K562 (cell line): Measurements from ENCODE around the gene SAPCD1. TPM values are rescaled to one million over a fixed set of nuclear protein-coding genes. Genes with fewer than 3 reads are reported as not detected.

Source experiments
- ATF1 ChIP-seq, 2 experiments: fragments of 450-650 bp in 1 of 2; IDR thresholded peaks; 2 replicates each; pipeline ENCODE4 v1.6.1; 2016; ENCODE audit warnings: missing compliant biosample characterization in 1 of 2, missing genetic modification characterization in 1 of 2
- CTCF ChIP-seq, 3 experiments: IDR thresholded peaks in 2 of 3; conservative IDR thresholded peaks in 1 of 3; 2 replicates each; pipeline ENCODE4 v1.5.1; 2011 to 2012; ENCODE audit warnings: low read length in 3 of 3, mild to moderate bottlenecking in 3 of 3, control low read depth in 2 of 3, improper control_type of control experiment in 1 of 3, inconsistent platforms in 1 of 3, low read depth in 1 of 3, mixed read lengths in 1 of 3, moderate library complexity in 1 of 3; ENCODE audit not compliant: insufficient read depth in 2 of 3
- DIDO1 ChIP-seq: fragments of 450-650 bp; IDR thresholded peaks from 2 replicates; pipeline ENCODE4 v1.6.1; 2016; ENCODE audit warnings: low read depth, missing biosample characterization, missing genetic modification characterization
- FOXJ2 ChIP-seq: fragments of 200-800 bp; sonication (Bioruptor generic); IDR thresholded peaks from 2 replicates; pipeline ENCODE4 v1.6.1; 2016; ENCODE audit warnings: missing genetic modification characterization, missing compliant biosample characterization
- GABPA ChIP-seq: fragments of 200-800 bp; sonication (Bioruptor generic); conservative IDR thresholded peaks from 2 replicates; pipeline ENCODE4 v1.6.1; 2016; ENCODE audit warnings: low read depth, missing genetic modification characterization, missing compliant biosample characterization
- IRF2 ChIP-seq: sonication (generic); formaldehyde crosslinking; IDR thresholded peaks from 2 replicates; pipeline ENCODE4 v1.8.1; 2022; ENCODE audit warnings: mild to moderate bottlenecking, missing genetic modification reagents
- KAT2B ChIP-seq: IDR thresholded peaks from one replicate; pipeline ENCODE4 v1.6.1; 2012; ENCODE audit warnings: low read depth, mild to moderate bottlenecking, control low read depth, inconsistent platforms, low read length, moderate library complexity
- NEUROD1 ChIP-seq: fragments of 150-350 bp; IDR thresholded peaks from 2 replicates; pipeline ENCODE4 v1.6.1; 2014; ENCODE audit warnings: borderline replicate concordance, low read length, low read depth; ENCODE audit not compliant: partially characterized antibody
- NFRKB ChIP-seq: fragments of 450-650 bp; IDR thresholded peaks from 2 replicates; pipeline ENCODE4 v1.6.1; 2016; ENCODE audit warnings: low read depth
- NFXL1 ChIP-seq: fragments of 450-650 bp; formaldehyde crosslinking; IDR thresholded peaks from 2 replicates; pipeline ENCODE4 v1.4.0; 2021; ENCODE audit warnings: mild to moderate bottlenecking
- POLR2AphosphoS5 ChIP-seq: IDR thresholded peaks from 2 replicates; pipeline ENCODE4 v1.6.1; 2011; ENCODE audit warnings: mild to moderate bottlenecking, low read depth, low read length, moderate library complexity; ENCODE audit not compliant: control insufficient read depth, insufficient read depth
- TEAD1 ChIP-seq, 2 experiments: fragments of 450-650 bp in 1 of 2; sonication (generic) in 1 of 2; formaldehyde crosslinking; IDR thresholded peaks; 2 replicates each; pipeline versions ENCODE4 v1.4.0 to v1.8.0; 2020 to 2022; ENCODE audit warnings: mild to moderate bottlenecking in 2 of 2, missing genetic modification reagents in 1 of 2
- ZBTB9 ChIP-seq: fragments of 450-650 bp; formaldehyde crosslinking; IDR thresholded peaks from 2 replicates; pipeline ENCODE4 v1.4.0; 2020; ENCODE audit warnings: mild to moderate bottlenecking, moderate library complexity
- ZC3H4 ChIP-seq: sonication (generic); formaldehyde crosslinking; IDR thresholded peaks from 2 replicates; pipeline ENCODE4 v1.9.0; 2021; ENCODE audit warnings: missing genetic modification reagents, borderline replicate concordance
- ZNF165 ChIP-seq: fragments of 250-450 bp; sonication (Bioruptor Pico); IDR thresholded peaks from 2 replicates; pipeline ENCODE4 v1.4.0; 2020; ENCODE audit warnings: borderline replicate concordance
- ZNF174 ChIP-seq: fragments of 250-450 bp; sonication (Bioruptor Pico); IDR thresholded peaks from 2 replicates; pipeline ENCODE4 v1.4.0; 2020; ENCODE audit warnings: mild to moderate bottlenecking
- ZNF354B ChIP-seq: fragments of 250-450 bp; sonication (Bioruptor Pico); IDR thresholded peaks from 2 replicates; pipeline ENCODE4 v1.4.0; 2020
- ZNF384 ChIP-seq: IDR thresholded peaks from 2 replicates; pipeline ENCODE4 v1.6.1; 2012; ENCODE audit warnings: low read depth, low read length, improper control_type of control experiment
- ZNF695 ChIP-seq: fragments of 450-650 bp; formaldehyde crosslinking; IDR thresholded peaks from 2 replicates; pipeline ENCODE4 v1.4.0; 2020; ENCODE audit warnings: mild to moderate bottlenecking, moderate library complexity
- ZSCAN29 ChIP-seq: fragments of 450-650 bp; IDR thresholded peaks from 2 replicates; pipeline ENCODE4 v1.6.1; 2017
- polyA plus RNA-seq, 8 experiments: library from polyadenylated mRNA; depleted of rRNA in 4 of 8; stranded (reverse) in 5 of 8; unstranded in 3 of 8; fragments of >200 nt; fragmentation: Nextera tagmentation in 2 of 8; fragmentation: Illumina TruSeq in 1 of 8; extraction: Ambion mirVana in 2 of 8; extraction: Trizol in 1 of 8; gene quantifications; 2 replicates each; pipeline versions ENCODE4 v1.2.1 to v1.2.3, GENCODE V29; 2011 to 2014; ENCODE audit warnings: inconsistent platforms in 1 of 8, missing spikeins in 1 of 8
- total RNA-seq, 7 experiments: library from RNA; depleted of rRNA in 6 of 7; stranded (reverse); fragments of >200 nt in 6 of 7; fragmentation: Illumina TruSeq in 2 of 7; extraction: Trizol in 2 of 7; gene quantifications; 2 replicates each; pipeline versions ENCODE4 v1.2.1 to v1.2.3, GENCODE V29; 2011 to 2021; ENCODE audit warnings: low replicate concordance in 1 of 7
- TF ChIP-seq, protein P1 (sequence below): fragments of 450-650 bp; IDR thresholded peaks from 2 replicates; pipeline ENCODE4 v1.7.0; 2016; ENCODE audit warnings: borderline replicate concordance
- TF ChIP-seq, protein P2 (sequence below): fragments of 250-450 bp; sonication (Bioruptor Pico); IDR thresholded peaks from 2 replicates; pipeline ENCODE4 v1.4.0; 2020

SAPCD1 gene
- total and polyA plus RNA-seq, 9 of the 15 experiments (the other 6 are each of a cell fraction or from before 2014, with no cell fraction given), result 2.6 to 30.2 (median 7.4) TPM

GRCh38 chr6:31806470-31807272 lies 44.2 kb downstream of the SAPCD1 start, which contains the start of gene LSM2 (continued):
- TF ChIP-seq NFRKB (no peak; the same call in 1 of the 2 replicates), IRF2 (CRISPR knock-in tag) (no peak), ZBTB9 (CRISPR knock-in tag) (peak; percentile 81; the same call in 1 of the 2 replicates), KAT2B (peak; percentile 67), DIDO1 (peak; percentile 78), ZNF174 (CRISPR knock-in tag) (0 out of 2 replicates have a peak, but pooled peaks have one; percentile 61), TEAD1 (CRISPR knock-in tag; IDR thresholded peaks at IDR 0.05) (peak in 1 of 2 experiments; percentile 83; a peak in 1 of 4 replicates), ATF1 (CRISPR knock-in tag; IDR thresholded peaks at IDR 0.05) (peak; percentile 89), ATF1 (tag; IDR thresholded peaks at IDR 0.05) (peak; percentile 99), NEUROD1 (peak; percentile 77), GABPA (tag) (no peak), ZNF695 (no peak), ZNF354B (CRISPR knock-in tag) (no peak; the same call in 1 of the 2 replicates), FOXJ2 (tag) (peak; percentile 65; the same call in 1 of the 2 replicates), POLR2AphosphoS5 (peak; percentile 93), NFXL1 (CRISPR knock-in tag) (no peak), ZC3H4 (no peak), CTCF (IDR thresholded peaks at IDR 0.05 in 2 of 3, conservative IDR thresholded peaks at IDR 0.05 in 1 of 3; ENCODE audit: insufficient read depth in 2 of 3, low read depth in 1 of 3, low read length in 3 of 3) (peak; percentile 20 to 66 (median 36); a peak in 5 of 6 replicates), ZSCAN29 (no peak; the same call in 1 of the 2 replicates), ZNF384 (no peak; the same call in 1 of the 2 replicates), ZNF165 (CRISPR knock-in tag) (no peak)
- TF ChIP-seq, protein P1, sequence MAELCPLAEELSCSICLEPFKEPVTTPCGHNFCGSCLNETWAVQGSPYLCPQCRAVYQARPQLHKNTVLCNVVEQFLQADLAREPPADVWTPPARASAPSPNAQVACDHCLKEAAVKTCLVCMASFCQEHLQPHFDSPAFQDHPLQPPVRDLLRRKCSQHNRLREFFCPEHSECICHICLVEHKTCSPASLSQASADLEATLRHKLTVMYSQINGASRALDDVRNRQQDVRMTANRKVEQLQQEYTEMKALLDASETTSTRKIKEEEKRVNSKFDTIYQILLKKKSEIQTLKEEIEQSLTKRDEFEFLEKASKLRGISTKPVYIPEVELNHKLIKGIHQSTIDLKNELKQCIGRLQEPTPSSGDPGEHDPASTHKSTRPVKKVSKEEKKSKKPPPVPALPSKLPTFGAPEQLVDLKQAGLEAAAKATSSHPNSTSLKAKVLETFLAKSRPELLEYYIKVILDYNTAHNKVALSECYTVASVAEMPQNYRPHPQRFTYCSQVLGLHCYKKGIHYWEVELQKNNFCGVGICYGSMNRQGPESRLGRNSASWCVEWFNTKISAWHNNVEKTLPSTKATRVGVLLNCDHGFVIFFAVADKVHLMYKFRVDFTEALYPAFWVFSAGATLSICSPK, result peak; percentile 75; the same call in 1 of the 2 replicates
- TF ChIP-seq, protein P2, sequence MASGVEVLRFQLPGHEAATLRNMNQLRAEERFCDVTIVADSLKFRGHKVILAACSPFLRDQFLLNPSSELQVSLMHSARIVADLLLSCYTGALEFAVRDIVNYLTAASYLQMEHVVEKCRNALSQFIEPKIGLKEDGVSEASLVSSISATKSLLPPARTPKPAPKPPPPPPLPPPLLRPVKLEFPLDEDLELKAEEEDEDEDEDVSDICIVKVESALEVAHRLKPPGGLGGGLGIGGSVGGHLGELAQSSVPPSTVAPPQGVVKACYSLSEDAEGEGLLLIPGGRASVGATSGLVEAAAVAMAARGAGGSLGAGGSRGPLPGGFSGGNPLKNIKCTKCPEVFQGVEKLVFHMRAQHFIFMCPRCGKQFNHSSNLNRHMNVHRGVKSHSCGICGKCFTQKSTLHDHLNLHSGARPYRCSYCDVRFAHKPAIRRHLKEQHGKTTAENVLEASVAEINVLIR (CRISPR knock-in tag), result peak; percentile 95
